Tongue (tissue), 2 donors: Measurements from ENCODE around the gene SPATA13. TPM values are rescaled to one million over a fixed set of nuclear protein-coding genes. Genes with fewer than 3 reads are reported as not detected.
A peak's percentile ranks its signal among the peaks of the same experiment; 100 is the strongest.

Experiments used
- DNase-seq: peaks from one replicate; pipeline ENCODE4 v3.0.0-alpha.2; 2015
- total RNA-seq: library from RNA; depleted of rRNA; stranded (reverse); fragments of >200 nt; gene quantifications from one replicate; pipeline ENCODE4 v1.2.3, GENCODE V29; 2014

Gene SPATA13
- total RNA-seq, 1 donor from 2014 or later, result 11.3 TPM

DNA sequence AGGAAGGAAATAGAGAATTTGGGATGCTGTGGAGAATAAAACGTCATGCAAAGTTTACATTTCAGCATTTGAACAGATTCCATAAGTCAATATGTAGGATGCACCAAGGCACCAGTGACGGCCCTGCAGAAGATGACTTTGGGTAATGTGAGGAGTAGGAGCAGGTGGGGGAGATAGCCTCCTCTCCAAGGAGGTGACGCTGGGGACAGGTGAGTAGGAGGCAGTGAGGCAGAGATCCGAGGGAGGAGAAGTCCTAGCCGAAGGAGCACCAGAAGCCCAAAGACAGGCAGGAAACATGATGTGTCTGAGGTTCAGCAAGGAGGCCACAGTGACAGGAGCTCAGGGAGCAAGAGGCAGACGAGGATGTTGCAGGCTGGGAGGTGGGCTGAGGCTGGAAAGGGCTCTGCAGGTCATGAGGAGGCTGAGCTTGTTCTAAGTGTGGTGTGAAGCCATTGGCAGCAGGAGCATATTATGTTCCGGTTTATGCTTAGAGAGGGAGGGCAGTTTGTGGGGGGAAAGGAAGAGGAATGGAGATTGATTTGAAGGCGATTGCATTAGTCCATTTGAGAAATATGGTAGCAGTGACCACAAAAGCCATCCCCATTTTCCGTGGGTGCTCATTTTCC lies 93.1 kb downstream of the SPATA13 start:
- no peak for DNase-seq

DNA sequence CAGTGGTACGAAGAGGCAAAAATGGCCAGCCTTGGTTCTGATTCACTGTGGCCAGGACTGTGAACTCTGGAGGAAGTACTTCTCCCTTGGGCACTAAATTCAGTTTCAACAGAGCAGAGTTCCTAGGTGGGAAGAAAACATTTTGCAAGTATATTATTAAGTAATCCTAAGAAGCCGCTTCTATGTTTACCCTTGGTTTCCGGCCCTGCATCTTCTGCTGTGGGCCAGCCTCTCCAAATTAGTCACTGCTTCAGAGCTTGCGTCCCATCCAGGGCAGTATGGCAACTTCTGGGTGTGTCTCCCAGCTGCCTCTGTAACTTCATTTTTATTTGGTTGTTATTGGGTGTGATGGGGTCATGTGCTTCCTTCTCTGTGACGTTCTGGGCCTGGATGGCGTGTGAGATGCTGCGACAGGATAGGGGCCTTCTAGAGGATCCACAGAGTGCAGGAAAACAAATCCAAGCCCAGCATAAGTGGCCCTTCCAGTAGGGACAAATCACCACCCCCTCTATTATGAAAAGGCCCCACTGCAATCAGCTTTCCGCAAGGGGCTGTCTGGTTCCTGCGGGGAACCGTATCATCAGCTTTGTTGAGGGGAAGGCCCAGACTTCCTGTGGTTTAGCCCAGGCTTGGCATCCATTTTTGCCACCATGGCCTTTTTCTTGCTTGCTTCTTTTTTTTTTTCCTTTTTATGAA lies 93.8 kb downstream of the SPATA13 start:
- DNase-seq, result no peak

DNA sequence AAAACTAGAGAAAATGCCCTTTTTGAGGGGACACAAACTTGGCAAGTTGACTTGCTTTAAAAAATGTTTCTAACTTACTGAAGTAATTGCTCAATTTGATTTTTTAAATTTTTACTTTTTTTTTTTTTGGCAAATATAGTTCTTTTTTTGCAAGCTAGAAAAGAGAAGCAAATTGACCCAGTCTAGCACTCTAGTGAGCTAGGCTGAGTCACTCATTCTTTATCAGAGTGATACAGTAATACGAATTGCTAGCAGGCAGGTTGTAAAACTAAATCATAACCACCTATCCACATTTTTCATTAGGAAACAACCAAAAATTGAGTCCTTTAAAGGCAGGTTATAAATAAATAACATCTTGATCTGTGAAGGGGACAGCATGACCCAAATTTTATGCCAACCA lies 97.0 kb downstream of the SPATA13 start:
- DNase-seq, result no peak

DNA sequence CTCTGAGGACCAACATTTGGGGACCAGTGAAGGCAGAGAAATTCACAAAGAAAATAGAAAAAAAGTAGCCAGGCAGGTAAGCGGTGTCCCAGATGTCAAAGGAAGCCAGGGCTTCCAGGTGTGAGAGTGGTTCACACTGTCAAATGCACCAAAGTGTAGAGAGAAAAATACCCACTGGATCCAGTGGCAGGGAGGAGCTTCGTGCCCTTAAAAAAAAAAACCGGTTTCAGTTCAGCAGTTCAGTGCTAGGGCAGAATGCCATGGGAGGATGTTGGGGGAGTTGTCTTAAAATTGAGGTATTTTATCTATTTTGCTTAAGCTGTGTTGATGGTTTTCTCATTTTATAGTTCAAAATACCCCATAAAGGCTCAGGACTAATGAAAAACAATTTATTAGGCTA lies 101.0 kb downstream of the SPATA13 start:
- DNase-seq, result no peak

DNA sequence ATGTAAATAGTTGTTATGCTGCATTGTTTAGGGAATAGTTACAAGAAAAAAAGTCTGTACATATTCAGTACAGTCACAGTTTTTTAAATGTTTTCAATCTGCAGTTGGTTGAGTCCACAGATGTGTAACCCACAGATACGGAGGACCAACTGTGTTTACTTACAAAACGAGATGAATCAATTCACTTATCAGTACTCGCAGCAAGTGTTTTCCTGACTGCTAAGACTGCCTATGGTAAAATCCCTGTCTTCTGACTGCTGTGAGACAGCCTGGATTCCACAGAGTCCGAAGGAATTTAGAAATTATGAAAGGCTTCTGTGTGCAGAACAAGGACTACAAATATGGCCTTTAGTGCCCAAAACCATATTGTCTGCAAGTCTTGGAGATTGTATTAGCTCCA lies 103.1 kb downstream of the SPATA13 start:
- peak; percentile 12 for DNase-seq

DNA sequence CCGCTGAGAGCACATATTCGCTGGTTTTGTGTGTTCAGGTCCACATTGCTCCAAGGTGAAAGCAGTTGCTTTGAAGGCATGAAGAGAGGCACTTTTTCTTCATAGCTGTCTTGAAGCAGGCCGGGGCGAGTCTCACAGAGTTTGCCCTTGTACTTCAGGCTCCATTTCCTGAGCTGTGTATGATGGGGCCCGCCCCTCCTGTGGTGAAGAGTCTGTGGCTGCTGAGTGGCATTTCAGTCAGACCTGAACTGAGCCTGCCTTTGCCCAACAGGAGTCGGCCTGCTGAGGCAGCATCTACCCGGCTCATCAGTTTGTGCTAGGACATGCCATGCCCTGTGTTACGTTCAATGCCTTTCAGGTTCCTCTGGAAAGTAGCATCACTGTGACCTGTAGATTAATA lies 104.5 kb downstream of the SPATA13 start:
- DNase-seq, result no peak

DNA sequence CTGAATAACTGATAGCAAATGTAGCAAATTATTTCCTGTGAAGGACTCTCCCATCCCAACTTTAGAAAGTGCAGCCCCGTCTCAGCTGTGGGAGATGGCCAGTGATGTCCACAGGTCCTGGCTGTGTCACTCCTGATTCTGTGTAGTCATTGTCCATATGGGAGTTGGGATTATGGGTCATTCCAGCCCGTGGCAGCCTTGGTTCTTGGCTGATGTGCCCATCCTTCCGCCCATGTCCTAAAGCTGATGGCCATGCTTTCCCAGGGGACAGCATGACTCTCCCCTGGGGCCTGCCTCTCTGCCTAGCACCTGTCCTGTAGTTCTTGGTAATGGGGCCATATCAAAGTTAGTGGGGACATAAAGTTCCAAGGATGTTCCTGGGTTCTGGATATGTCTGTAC lies 104.9 kb downstream of the SPATA13 start:
- no peak for DNase-seq

DNA sequence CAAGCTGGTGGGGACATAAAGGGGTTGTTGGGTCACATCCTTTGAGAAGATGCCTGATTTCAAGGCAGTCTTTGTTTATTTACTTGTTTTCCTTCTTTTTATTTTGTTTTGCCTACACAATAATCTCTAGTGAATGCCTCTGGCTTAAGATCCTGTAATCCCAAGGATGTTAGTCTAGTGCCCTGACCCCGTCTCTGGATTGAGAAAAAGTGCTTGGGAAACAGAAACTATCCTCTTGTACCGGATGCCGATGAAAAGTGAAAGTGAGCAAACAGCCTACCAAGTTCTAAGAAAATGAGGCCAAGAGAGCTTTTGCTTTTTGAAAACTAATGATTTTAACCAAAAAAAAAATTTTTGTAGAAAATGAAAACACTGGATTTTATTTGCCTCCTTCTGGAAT lies 106.8 kb downstream of the SPATA13 start:
- DNase-seq, result no peak

DNA sequence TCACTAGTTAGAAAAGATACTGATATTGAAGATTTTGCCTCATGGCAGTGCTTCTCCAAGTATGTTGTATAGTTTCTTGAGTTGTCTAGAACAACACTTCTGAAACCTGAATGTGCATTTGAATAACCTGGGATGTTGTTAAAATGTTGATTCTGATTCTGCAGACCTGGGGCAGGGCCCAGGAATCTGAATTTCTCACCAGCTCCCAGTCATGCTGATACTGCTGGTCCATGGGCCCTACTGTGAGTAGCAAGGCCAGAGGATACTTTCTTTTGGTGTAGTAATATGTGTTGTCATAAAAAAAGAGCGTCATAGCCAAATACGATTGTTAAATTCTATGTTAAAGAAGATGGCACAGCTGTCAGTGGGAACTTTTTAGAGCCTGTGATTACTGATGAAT lies 107.3 kb downstream of the SPATA13 start:
- no peak for DNase-seq

DNA sequence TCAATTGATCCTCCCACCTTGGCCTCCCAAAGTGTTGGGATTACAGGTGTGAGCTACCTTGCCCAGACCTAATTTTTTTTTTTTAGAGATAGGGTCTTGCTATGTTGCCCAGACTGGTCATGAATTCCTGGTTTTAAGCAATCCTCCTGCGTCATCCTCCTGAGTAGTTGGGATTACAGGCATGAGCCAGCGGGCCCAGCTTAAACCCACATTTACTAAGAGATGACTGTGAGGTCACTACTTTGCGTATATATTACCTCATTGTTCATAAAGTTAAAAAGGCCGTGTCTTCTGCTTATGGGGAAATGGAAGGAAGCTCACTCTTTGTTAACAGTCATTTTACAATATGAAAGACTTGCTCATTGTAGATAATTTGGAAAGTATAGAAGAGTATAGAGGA lies 109.3 kb downstream of the SPATA13 start:
- no peak for DNase-seq

DNA sequence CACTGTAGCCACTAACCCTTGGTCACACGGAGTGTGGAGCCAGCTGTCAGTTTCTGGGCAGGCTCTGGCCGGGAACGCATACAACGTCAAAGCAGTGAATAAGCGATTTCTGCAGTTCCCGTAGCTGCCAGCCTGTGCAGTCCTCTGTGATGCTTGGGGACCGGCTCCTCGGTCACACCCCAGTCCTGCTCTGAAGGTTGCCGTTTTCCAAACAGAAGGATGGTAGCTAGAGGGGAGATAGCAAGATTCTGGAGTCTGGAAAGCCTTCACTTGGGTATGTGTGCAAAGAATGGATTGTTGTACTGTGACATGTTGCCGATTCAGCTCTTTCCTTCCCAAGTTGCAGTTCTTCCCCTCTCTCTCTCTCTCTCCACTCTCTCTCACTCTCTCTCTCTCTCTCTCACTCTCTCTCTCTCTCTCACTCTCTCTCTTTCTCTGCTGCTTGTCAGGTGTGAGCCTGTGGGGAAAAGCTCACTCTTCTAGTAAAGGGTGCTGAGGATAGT lies 110.2 kb downstream of the SPATA13 start:
- peak; percentile 82 for DNase-seq

DNA sequence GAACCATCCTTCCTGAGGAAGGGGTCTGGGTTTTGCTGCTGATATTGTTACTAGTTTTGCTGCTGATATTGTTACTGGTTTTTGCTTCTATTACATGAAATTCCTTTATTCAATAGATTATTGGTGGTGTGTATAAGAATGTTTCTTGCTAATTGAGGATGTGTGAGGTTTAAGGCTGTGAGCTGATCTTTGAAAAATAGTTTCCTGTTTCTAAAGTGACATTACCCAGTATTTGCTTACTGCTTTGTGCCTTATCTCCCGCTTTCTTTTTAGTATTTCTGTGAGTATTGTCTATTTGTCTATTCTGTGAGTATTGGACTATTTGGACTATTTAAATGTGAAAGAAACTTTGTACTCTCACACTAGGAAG lies 110.7 kb downstream of the SPATA13 start:
- DNase-seq, result no peak

DNA sequence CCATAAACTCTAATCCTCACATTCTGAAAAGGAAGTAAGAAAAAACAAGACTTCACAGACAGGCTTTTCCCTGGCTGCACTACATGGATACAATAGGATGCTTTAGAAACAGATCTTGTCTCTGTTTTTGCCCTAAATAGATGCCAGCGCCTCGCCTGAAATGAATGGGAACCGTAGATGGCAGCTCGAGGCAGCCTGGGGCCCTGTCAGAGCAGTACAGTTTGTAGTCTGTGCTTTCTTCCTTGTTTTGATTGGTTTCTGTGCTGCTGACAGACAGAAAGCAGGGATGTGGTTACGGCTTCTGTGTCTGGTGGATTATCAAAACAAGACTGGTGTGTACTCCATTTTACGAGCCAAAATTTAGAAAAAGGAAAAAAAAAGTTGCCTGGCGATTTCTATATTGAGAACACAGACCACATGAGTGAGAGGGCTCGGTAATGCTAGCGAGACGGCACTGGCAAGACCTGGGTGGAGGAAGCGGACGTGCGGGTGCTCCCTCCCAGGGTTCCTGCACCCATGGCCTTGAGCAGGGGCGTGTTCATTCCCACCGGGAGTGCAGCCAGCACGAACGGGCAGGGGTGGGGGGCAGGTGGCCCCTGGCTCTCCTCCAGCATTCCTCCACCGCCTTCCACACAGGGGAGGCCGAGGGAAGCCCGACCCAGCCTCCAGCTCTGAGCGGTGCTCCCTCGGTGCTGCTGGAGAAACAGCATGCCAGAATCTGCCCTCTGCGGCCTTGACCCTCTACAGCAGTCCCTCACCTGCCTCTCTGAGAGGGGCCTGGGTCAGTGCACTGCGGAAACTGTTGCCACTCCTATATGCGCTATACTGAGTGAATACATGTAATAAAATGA lies 111.3 kb downstream of the SPATA13 start:
- DNase-seq, result peak; percentile 79

DNA sequence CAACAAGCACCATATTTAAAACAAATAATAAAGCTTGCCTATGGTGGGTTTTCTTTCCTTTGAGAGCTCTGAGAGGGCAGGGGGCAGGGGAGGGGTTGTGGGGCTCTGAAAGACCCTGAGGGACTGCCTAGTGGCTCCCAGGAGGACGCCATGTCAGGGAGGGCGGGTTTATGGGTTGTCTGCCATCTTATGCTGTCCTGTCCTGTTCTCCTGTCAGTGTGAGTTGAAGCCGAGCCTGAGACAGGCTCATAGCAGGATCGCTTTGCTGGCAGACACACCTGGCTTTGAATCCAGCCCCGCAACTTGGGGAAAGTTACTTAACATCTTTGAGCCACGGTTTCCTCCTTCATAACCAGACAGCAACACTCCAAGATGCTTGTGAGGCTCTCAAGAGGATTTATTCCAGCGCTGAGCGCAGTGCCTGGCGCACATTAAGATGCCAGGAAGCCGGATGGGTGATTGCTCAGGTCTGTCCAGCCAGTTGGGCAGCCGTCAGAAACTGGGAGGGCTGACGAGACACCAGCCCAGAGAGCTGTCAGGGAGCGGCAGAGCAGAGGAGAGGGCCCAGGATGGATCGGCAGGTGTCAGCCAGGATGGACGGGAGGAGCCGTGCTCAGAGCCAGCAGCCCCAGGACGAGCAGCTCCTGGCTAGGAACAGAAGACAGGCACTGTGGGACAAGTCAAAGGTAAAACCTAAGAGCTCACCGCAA lies 112.1 kb downstream of the SPATA13 start:
- DNase-seq, result peak; percentile 42

DNA sequence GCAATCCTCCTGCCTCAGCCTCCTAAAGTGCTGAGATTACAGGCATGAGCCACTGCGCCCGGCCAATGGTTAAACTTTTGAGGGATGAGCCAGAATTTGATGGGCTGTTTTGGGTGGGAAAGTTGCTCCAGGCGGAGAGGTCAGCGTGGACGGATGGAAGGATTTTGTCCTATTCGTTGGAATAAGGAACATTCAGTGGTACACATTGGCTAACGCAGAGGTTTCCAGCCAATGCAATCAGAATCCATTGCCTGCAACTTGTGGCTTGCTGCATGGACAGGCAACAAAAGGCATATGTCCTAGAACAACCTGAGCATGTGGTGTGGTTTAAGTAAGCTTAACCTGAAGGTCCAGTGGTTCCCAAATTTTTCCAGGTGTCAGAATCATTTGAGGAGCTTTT lies 113.4 kb downstream of the SPATA13 start:
- DNase-seq, result no peak

DNA sequence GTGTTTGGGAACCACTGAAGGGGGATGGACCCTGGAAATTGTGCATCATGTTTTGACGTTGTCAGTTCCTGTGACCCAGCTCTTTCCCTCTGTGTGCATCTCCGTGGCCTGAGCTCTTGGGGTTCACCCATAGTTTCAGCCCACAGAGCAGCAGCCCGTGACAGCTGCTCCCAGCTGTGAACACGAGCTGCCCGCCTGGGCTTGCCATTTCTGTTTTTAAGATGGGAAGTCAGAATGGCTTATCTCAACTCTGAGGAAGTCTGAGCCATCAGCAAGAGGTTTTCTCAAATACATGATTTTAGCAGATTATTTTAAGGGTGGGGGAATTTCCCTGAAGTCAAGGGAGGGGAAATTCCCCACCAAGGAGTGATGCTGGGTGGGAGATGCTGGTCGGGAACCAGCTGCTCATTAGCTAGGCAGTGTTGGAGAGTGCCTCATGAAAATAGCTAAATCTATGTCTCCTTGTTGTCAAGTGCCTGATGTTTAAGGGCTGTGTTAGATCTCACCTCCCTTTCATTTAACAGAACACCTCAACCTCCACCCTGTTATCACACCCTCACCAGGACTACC lies 114.0 kb downstream of the SPATA13 start:
- DNase-seq, result peak; percentile 77

DNA sequence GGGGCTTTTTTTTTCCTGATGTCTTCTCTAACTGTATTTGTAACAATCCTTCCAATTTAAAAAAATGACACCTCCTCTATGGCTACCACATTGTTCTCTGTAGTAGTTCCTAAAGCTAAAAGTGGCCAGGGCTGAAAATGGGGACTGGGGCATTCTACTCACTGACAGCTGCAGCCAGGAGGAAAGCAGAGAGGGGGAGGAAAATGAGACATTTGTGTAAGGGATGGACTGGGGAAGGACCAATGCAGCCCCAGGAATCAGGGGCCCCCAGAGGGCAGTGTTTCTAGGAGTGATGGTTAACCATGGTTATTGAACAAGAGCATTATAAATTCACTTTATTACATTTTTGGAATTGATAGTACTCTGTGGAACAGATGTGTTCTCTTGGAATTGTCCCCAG lies 114.5 kb downstream of the SPATA13 start:
- DNase-seq, result peak; percentile 36

DNA sequence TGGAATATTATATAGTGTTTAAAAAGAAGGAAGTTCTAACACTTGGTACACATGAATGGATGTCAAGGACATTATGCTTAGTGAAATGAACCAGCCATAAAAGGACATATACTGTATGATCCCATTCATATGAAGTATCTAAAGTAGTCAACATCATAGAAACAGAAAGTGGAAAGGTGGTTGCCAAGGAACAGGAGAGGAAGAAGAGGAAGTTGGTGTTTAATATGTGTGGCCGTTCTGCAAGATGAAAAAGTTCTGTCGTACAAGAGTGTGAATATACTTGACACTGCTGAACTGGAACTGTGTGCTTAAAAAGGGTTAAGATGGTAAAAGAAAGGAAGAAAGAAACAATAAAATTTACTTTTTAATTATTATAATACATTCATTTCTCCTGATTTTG lies 115.8 kb downstream of the SPATA13 start:
- DNase-seq, result no peak

DNA sequence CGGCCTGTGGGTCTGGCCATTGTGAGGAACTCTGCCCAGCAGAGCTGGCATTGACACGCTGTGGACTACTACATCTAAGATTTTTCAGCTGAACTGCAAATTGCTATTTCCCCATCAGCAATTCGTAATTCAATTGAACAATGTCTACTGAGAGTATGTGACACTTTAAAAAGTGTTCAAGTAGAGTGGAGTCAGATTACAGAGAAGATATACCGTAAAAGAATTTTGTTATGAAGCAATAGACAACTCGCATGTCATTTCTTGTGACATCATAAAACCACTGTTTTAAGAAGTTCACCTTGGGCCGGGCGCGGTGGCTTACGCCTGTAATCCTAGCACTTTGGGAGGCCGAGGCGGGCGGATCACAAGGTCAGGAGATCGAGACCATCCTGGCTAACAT lies 116.3 kb downstream of the SPATA13 start:
- DNase-seq, result no peak

DNA sequence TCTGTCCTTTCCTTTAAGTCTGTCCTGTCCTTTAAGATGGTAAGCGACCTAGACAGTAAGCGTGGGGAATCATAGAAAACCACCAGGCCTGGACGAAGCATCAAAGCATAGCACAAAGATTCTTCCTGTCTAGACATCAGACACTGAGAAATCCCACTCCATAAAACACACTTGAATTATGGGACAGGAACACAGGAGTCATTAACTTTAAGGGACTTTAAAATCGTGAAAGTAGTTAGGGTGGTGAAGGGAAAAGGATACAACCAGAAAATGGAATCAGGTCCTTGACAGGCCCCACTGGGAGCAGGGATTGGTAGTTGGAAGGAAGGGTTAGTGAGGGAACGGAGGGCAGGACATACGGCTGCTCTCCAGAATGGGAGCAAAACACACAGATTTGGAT lies 117.2 kb downstream of the SPATA13 start:
- no peak for DNase-seq

DNA sequence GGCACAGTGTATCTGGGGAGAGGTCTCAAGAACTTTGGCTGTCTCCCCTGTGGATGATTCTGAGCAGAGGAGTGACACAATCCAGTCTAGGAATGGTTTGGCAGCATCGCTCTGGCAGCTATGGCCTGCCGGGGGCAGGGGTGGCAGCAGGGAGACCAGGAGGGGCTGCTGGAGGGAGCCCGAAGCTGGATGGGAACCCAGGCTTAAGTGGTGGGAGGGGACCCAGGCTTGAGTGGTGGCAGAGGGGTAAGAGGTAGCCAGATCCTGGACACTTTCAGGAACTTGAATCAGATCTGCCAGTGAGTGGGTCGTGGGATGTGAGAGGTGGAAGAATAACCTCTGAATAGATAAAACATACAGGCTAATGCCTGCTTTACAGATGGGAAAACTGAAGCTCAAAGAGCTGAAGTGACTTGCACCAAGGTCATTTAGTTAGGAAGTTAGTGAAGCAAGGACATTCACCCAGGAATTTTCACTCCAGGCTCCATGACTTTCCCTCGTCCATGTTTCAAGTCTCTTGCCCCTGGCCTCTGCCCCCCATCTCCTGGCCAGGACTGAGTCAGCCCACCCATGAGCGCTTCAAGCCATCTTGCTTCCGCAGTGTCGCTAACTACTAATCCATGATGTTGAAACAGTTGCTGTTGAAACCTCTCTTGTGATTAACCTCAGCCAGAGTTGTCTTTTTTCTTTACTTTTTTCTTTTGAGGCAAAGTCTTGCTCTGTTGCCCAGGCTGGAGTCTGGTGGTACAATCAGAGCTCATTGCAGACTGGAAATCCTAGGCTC lies 119.0 kb downstream of the SPATA13 start:
- no peak for DNase-seq
